ENCODE data around the gene COL25A1.
"Not testable (repeated sequence)": the region's sequence is repeated elsewhere in the genome, so short reads cannot be mapped to it uniquely, and the experiment has no call there.

The COL25A1 gene

GRCh38 chr4:109113521-109113920 is 188.9 kb downstream of the COL25A1 start:
- no peaks in the 10 kb centered on the region for H3K79me2 ChIP-seq
- H3K4me3 ChIP-seq (ENCODE audit: low read depth, low read length): no peak overlapping the region
- no peak overlapping the region for H3K27ac ChIP-seq
- H3K9me3 ChIP-seq (ENCODE audit: control insufficient read depth, low read length): no peaks in the 10 kb centered on the region
- no peaks in the 10 kb centered on the region for H3K27me3 ChIP-seq (ENCODE audit: control insufficient read depth, insufficient read depth, low read length)
- H3K9ac ChIP-seq: no peak overlapping the region
- H3K36me3 ChIP-seq (ENCODE audit: control insufficient read depth, insufficient read depth, low read length): no peaks in the 10 kb centered on the region
- TF ChIP-seq CTCF (IDR thresholded peaks at IDR 0.05): no peak
- no peak overlapping the region for H2AFZ ChIP-seq
- H3K4me2 ChIP-seq (ENCODE audit: low read length): no peak overlapping the region
- H3K4me1 ChIP-seq: no peaks in the 10 kb centered on the region

- Histone ChIP-seq H3K4me2 (ENCODE audit: low read length) (no peak overlapping the region), H2AFZ (no peak overlapping the region), H3K4me1 (no peaks in the 10 kb centered on the region), H3K27ac (no peak overlapping the region), H3K79me2 (no peaks in the 10 kb centered on the region), H3K9me3 (ENCODE audit: control insufficient read depth, low read length) (no peaks in the 10 kb centered on the region), H3K4me3 (ENCODE audit: low read depth, low read length) (no peak overlapping the region), H3K36me3 (ENCODE audit: control insufficient read depth, insufficient read depth, low read length) (no peaks in the 10 kb centered on the region), H3K27me3 (ENCODE audit: control insufficient read depth, insufficient read depth, low read length) (no peaks in the 10 kb centered on the region), H3K9ac (no peak overlapping the region)
- no peak for TF ChIP-seq CTCF (IDR thresholded peaks at IDR 0.05)
Measured at GRCh38 chr4:109111031-109111430, 191.4 kb downstream of the COL25A1 start.

GRCh38 chr4:109108215-109108614 is 194.2 kb downstream of the COL25A1 start:
- H3K9me3 ChIP-seq (ENCODE audit: control insufficient read depth, low read length); H3K79me2 ChIP-seq; H3K9ac ChIP-seq; H3K4me2 ChIP-seq (ENCODE audit: low read length); H2AFZ ChIP-seq; H3K4me1 ChIP-seq; H3K36me3 ChIP-seq (ENCODE audit: control insufficient read depth, insufficient read depth, low read length); H3K27me3 ChIP-seq (ENCODE audit: control insufficient read depth, insufficient read depth, low read length); H3K27ac ChIP-seq; H3K4me3 ChIP-seq (ENCODE audit: low read depth, low read length): not testable (repeated sequence)

GRCh38 chr4:109094056-109094455 is 208.4 kb downstream of the COL25A1 start:
- Histone ChIP-seq H3K4me1 (no peaks in the 10 kb centered on the region), H3K4me2 (ENCODE audit: low read length) (no peak overlapping the region), H3K27me3 (ENCODE audit: control insufficient read depth, insufficient read depth, low read length) (no peaks in the 10 kb centered on the region), H3K9ac (no peak overlapping the region), H3K4me3 (ENCODE audit: low read depth, low read length) (no peak overlapping the region), H3K79me2 (no peaks in the 10 kb centered on the region), H3K9me3 (ENCODE audit: control insufficient read depth, low read length) (no peaks in the 10 kb centered on the region), H3K36me3 (ENCODE audit: control insufficient read depth, insufficient read depth, low read length) (no peaks in the 10 kb centered on the region), H3K27ac (no peak overlapping the region), H2AFZ (no peak overlapping the region)
- TF ChIP-seq CTCF (IDR thresholded peaks at IDR 0.05): no peak

DNA sequence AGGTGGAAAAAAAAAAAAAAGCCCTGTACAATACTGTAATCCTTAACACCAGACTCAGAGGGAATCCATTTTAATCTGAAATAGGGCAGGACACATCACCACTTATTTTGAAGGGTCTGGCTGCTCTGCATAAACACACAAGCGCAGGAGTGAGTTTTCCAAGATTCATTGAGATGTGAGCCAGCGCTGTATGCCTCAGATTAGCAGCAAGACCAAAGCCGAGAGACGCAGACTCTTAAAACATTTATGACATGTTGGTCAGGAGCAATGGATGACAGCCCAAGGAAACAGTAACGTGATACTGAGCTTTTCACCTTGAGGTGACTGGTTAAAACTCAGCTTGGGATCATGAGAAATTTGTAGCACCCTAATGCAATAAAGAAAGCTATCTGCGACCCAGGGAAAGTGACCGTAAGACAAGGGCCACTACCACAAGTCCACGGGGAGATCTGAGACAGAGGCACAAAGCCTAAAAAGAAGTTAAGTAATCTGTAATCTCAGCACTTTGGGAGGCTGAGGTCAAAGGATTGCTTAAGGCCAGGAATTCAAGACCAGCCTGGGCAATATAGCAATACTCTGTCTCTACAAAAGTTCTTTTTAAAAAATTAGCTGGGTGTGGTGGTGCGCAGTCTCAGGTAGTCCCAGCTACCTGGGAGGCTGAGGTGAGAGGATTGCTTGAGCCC is 210.6 kb downstream of the COL25A1 start:
- H3K27ac ChIP-seq: no peak overlapping the region
- H2AFZ ChIP-seq: no peak overlapping the region
- H3K27me3 ChIP-seq (ENCODE audit: control insufficient read depth, insufficient read depth, low read length): no peaks in the 10 kb centered on the region
- H3K4me1 ChIP-seq: no peaks in the 10 kb centered on the region
- no peaks in the 10 kb centered on the region for H3K79me2 ChIP-seq
- TF ChIP-seq CTCF (IDR thresholded peaks at IDR 0.05): no peak
- H3K4me3 ChIP-seq (ENCODE audit: low read depth, low read length): no peak overlapping the region
- no peaks in the 10 kb centered on the region for H3K9me3 ChIP-seq (ENCODE audit: control insufficient read depth, low read length)
- H3K9ac ChIP-seq: no peak overlapping the region
- no peaks in the 10 kb centered on the region for H3K36me3 ChIP-seq (ENCODE audit: control insufficient read depth, insufficient read depth, low read length)
- no peak overlapping the region for H3K4me2 ChIP-seq (ENCODE audit: low read length)

All from parathyroid adenoma (tissue), 2 donors.